Colon (tissue), 2 donors: ENCODE measurements around the gene ACP4.

Experiments
- FAIRE-seq: peaks from 2 replicates; lab custom pipeline; 2012; peaks lifted over from hg19 to GRCh38; lab: Jason Lieb, UNC
- donor health status: control.
- donor health status: control.

The ACP4 gene

DNA sequence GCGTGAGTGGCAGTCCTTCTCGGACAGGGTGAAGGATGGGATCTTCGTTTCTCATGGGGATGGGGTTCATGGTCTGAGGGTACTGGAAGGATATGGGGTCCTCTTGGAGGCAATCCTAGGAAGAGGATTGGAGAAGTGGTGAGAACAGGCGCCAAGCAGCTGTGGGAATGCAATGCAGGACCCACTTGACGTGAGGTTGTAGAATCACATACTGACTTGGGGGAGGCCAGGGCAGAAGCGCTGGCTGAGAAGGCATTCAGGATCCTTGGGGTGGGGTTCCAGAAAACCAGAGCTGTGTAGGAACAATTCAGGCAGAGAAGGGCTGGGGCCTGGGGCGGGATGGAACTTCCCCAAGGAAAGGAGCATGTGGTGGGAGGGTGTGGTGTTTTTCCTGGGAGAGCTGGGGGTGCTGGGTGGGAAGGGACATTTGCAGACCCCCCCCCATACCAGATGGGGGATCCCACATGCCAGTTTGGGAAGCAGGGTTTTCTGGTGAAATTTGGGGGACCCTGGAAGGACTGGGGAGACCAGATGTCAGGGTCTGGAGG is 32.5 kb downstream of the ACP4 start:
- no peak for FAIRE-seq

DNA sequence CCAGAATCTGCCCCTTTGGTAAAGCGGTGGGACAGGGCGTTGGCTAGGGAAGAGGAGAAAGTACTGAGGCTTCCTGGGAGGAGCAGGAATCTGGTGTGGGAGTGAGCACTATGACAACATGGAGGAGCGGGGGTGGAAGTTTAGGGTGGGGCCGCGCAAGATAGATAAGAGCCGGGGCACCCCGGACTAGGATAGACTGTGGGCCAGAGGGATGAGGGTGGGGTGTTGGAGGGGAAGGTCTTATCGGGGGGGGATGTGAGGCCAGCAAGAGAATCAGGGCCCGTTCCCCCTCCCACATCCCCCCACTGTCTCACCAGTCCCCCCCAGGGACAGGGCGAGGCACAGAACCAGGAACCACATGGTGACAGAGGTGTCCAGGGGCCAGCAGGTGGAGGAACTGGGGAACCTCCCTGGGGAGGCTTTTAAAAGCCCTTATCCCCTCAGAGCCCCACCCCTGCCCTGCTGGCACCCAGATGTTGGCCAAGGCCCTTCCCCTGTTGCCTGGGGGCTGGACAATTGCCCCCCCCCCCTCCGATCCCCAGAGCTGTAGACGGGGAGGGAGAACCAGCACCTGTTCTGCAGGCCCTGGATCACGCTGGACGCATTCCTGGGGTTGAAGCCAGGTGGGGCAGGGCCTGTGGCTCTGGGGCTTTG is 33.3 kb downstream of the ACP4 start, which contains the start of gene KLK1:
Gene KLK1 (minus strand): TSS at position 399 of the 654 bp plus-strand sequence. CDS start 39 bp downstream, at position 360.
- no peak for FAIRE-seq

DNA sequence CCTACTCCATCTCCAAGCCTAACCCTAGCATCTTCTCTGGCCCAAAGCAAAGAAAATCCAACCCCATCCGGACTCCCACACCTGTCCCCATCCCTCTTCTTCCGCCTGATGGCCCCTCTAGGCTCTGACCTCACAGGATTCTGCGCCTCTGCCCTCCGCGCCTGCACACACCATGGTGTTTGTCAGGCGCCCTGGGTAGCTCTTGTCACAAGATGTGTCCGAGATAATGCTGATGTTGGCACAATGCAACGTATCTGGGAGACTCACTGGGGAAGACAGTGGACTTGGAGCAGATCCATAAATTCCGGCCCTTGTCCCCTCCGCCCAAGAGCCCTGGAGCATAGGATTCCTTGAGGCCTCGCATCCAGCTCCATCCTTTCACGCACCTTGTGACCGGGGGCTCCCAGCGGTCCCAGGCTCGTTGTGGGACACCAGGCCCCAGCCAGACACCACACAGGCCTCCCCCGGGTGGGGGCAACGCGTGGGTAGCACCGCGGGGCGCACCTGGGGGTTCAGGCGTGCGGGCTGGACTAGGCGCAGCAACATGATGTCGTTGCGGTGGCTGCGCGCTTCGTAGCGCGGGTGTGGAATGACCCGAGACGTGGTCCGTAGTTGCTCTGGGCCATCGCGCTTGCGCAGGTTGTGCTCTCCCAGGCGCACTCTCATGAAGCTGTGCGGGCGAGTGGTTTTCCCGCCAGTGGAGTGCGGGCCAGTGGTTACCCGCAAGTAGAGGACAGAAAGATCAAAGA is 36.5 kb downstream of the ACP4 start:
- no peak for FAIRE-seq

DNA sequence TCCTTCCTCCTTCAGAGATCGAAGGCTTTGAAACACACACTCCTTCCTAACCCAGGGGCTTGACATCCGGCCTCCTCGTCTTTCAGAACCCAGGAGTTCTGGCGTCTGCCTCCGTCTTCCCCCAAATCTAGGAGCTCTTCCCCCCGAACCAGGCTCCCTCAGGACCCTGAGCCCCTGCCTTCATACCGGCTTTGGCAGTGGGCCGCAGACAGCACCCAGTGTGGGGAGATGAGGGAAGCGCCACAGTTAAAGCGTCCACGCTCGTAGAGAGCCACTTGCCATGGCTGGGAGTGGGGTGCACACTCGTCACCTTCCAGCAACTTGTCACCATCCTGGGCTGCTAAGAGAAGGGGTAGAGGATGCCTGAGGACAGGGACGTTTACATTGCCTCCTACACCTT is 37.3 kb downstream of the ACP4 start:
- FAIRE-seq, result no peak

DNA sequence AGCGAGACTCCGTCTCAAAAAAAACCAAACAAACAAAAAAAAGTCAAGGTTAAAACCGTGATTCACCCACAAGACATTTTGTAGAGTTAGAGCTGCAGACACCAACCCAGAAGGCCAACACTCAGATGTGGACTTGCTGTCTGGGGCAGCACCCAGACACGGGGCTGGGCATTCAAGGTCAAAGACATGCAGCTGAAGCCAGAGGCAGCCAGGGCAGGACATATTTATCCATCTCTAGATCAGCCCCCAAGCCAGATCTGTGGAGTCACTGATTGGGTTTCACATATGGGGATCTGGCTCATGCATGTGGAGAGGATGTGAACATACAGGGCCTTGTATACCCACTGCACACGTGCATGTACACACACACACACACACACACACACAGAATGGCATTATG is 39.6 kb downstream of the ACP4 start:
- FAIRE-seq, result no peak

DNA sequence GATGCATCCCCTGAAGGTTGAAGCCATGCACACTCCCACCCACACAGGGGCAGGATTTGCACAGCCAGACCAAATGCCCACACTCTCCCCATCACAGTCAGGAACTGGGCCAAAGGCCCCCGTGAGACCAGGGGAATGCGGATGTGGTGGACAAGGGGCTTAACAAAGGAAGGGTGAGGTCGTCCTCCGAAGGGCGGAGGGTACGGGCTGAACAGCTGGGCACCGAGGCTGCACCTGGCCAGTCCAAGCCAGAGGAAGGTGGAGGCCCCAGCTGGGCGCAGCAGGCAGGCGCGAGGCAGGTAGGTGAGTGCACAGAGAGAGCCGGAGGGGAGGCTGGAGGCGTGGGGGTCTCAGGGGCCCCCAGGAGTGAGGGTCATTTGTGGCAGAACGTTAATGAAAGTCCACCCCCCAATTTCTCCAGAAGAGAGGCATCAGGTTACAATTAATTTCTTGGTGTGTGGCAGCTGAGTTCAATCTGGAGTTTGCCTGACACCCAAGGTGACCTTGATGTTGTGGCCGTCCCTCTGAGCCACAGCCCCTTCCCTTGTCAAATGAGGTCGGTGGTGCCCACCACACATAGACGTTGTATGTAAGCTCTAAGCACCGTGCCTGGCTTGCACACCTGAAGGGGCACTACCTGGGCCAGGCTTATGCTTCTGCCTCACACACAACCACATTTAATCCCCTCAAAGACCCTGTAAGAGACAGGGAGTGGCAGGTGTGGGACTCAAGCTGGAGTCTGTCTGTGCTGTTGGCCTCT is 40.2 kb downstream of the ACP4 start:
- no peak for FAIRE-seq

DNA sequence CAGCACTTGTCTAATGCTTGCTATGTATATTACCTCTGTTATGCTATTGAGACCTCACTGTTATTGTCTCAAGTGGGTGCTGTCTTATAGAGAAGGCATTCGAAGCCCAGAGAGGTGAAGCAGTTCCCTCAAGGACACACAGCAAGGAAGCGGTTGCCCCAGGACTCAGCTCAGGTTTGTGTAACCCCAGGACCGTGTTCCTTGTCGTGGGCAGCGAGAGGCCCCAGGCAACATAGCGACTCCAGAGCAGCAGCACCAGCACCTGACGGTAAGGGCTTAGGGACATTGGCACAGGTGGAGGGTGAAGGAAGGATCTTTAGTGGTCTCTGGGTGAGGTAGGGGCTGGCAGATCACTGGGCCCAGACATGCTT is 40.8 kb downstream of the ACP4 start:
- FAIRE-seq, result no peak

DNA sequence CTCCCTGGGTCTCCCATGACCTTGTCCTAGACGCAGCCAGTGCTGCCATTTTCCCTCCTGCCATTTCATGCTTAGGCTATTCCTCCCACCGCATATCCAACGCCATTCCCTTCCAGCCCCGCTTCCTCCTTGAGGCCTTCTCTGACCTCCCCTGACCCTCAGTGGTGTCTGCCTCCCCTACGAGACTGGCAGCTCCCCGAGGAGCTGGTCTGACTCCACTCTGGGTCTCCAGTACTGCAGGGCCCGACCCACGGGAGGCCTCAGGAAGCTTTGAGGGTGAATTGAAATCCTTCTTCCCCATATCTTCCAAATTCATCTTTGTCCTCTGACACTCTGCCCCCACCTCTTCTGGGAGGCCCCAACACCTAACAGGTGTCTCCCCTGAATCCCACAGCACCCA is 42.5 kb downstream of the ACP4 start:
- FAIRE-seq, result no peak

DNA sequence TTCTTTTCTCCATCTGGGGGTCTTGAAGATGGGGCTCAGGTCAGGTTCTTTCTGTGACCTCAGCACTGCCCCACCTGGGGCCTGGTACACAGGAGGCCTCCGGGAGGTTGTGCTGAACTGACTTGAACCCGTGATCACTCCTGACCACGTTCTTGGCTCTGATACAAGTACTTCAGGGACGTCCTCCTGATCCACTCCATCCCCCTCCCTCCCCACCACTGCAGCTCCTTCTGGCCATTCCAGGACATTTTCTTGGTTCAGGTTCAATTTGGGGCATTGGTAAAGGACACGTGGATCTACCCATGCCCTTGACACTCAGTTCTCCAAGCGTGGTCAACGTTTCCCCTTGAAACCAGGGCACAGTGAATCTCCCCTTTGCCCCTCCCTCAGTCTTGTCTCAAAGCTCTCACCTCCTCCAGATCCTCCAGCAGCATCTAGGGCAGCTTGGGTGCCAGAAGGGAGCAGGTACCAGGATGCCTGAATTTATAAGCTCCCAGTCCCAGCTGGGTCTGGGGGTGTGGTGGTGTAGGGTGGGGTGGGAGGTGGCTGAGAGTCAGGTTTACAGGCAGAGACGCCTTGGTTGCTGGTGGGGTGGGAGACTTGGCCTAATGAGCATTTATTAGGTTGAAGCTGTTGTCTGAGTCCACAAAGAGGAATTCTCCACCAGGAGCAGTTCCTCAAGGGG is 43.0 kb downstream of the ACP4 start, which contains the start of gene KLK15:
Gene KLK15 (minus strand): TSS at position 458 of the 685 bp plus-strand sequence. CDS start 2,082 bp downstream, outside the sequence.
- FAIRE-seq, result no peak

DNA sequence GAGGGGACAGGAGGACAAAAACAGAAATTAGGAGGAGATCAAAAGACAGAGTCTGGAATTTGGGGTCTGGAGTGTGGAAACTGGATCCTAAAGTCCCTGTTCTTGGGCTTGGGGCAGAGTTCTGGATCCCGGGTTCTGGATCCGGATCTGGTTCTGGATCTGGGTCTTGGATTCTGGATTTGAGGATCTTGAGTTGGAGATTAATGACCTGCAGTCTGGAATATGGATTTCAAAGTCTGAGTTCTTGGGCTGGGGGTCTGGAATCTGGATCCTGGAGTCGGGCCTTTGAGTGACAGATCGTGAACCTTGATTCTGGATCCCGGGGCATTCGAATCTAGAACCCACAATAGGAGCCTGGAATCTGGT is 43.6 kb downstream of the ACP4 start:
- FAIRE-seq, result no peak

DNA sequence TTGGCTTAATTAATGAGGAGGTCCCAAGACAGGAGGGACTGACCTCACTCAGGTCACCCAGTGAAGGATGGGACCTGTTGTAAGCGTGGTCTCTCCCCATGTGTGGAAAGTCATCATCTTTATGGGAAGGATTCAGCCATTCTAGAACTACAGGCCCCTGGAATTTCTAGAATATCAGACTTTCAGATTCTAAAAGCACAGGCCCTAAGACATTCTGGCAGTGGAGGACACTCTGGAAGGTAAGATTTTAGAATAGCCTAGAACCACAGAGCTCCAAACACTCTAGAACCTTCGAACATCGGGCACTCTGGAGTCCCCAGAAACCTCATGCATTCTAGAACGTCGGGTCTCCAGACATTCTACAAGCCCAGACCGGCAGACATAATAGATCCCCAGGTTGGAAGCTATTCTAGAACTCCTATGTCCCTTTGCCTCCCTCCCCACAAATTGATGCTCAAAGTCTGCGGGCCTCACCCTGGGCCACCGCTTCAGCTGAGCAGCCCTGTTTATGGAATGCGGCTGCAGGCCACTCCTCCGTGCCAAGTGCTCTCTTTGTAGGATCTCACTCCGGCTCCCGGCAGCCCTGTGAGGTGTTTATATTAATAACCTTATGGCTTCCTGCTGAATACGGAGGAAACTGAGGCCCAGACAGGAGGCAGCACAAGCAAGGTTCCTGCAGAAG is 45.0 kb downstream of the ACP4 start:
- FAIRE-seq, result no peak

DNA sequence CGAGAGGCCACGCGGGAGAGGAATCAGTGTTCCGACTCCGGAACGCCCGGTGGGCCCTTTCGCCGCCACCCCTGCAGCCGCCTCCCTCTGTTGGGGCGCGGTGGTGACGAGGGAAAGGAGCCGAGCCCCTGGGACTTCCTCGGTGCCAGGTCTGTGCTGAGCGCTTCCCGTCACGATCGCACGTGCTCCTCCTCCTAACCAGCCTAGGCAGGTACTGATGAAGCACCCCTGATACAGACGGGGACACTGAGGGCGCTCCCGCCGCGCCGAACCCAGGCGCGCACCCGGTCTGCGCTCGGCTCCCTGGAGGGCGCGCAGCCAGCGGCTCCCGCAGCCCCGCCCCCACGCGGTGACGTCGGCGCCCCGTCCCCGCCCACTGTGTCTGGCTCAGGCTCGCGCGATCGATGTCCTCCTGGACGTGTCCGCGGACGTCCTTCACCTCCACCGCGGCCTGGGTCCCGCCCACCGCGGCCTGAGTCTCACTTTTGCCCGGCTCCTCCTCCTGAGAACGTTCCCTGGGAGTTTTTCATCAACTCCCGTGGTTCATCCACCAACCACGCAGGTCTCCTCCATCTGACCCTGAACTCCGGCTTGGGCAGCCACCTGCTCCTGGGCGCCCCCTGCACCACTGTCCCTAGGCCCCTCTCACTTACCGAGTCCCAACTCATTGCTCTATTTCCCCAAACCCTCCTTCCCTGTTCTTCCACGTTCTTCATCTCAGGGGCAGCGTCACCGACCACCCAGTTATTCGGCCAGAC is 45.7 kb downstream of the ACP4 start:
- FAIRE-seq, result no peak

DNA sequence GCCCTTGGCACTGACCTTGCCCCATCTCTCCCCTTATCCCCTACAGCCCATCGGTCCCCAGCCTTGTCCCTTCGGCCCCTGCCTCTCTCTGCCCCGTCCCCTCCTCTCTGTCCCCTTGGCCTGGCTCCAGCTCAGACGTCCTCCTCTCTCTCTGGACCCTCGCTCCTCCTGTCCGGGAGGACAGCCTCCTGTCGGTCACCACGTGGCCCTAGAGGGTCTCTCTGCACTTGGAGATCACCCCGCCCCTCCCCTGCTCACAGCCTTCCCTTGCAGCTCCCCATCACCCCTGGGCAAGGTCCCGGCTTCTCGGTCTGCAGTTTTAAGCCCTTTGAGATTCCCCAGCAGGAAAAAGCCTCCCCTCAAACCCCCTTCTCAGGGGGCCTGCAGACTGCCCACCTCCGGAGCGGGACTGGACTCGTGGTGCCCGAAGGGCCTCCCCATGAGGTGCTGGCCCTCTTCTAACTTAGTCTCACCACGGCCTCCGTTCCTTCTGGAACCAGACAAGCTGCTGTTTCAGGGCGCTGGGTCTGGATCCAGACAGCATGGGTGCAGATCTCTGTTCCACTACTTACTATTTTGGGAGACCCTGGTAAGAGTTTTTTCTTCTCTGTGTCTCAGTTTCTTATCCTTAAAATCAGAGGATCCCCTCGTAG is 46.5 kb downstream of the ACP4 start:
- FAIRE-seq, result no peak

DNA sequence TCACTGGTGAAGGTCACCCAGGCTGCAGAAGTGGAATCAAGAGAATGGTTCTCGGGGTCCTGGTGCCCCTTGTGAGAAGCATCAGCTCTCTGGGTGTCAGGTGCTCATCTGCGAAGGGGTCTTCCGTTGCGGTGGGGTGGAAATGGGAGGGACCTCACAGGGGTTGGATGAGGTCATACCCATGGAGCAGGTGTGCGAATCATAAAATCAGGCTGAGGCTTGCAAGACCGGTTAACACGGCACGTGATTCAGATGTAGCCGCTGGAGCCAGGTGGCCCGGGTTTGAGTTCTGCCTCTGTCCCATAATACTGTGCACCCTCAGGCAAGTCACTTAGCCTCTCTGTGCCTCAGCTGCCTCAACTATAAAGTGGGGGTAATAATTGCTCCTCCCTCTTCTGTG is 47.1 kb downstream of the ACP4 start:
- FAIRE-seq, result no peak

DNA sequence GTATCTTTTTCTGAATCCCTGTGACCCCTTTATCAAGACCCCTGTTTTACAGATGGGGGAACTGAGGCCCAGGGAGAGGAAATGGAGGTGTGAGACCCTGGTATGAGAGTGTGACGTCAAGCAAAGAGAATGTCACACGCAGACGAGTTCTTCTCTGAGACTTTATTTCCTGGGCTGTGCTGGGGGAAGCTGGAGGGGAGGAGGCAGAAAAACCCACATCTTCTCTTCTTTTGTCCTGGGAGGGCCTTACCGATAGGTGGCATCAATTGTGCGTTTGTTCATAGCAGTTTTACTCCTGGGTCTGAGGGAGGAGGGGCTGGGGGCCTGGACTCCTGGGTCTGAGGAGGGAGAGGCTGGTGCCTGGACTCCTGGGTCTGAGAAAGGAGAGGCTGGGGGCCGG is 48.0 kb downstream of the ACP4 start:
- no peak for FAIRE-seq

DNA sequence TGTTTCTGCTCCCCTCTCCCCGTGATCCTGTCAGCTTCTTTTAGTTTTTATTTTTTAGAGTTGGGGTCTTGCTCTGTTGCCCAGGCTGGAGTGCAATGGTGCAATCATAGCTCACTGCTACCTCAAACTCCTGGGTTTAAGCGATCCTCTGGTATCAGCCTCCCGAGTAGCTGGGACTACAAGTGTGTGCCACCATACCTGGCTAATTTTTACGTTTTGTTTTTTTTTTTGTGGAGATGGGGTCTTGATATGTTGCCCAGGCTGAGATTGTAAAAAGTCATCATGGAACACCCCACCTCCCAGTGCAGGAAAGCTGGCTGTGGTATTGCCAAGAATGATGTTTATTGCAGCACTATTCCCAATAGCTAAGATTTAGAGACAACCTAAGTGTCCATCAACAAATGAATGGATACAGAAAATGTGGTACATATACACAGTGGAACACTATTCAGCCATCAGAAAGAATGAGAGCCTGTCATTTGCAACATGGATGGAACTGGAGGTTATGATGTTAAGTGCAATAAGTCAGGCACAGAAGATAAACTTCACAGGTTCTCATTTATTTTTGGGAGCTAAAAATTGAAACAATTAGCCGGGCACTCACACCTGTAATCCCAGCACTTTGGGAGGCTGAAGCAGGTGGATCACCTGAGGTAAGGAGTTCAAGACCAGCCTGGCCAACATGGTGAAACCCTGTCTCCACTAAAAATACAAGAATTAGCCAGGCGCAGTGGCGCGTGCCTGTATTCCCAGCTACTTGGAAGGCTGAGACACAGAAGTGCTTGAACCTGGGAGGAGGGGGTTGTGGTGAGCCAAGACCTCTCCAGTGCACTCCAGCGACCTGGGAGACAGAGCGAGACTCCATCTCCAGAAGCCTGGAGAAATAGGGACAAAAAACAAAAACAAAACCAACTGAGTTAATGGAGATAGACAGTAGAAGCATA is 49.8 kb downstream of the ACP4 start:
- no peak for FAIRE-seq

DNA sequence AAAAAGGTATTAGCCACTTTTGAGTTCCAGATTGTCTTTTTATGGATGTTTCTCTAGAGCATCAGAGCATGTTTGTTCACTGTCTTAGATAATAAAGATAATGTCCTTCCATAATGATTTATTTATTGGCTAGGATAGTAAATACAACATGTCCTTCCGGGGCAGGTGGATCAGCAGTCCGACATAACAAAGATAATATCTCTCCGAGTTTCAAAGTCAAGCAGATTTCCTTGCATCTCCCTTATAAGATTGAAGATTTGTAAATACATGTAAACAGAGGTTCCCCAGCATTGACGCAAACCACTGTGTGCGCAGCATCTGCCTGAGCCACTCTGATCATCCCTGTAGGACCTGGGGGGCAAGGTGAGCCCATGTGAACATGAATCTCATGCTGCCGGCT is 51.9 kb downstream of the ACP4 start:
- no peak for FAIRE-seq

DNA sequence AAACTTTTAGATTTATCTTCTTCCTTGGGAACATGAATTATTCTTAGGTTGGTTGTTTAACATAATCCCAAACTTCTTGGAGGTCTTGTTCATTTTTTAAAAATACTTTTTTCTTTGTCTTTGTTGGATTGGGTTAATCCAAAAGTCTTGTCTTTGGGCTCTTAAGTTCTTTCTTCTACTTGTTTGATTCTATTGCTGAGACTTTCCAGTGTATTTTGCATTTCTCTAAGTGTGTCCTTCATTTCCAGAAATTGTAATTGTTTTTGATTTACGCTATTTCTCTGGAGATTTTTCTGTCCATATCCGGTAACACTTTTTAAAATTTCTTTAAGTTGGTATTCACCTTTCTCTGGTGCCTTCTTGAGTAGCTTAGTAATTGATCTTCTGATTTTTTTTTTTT is 53.0 kb downstream of the ACP4 start:
- FAIRE-seq, result no peak

DNA sequence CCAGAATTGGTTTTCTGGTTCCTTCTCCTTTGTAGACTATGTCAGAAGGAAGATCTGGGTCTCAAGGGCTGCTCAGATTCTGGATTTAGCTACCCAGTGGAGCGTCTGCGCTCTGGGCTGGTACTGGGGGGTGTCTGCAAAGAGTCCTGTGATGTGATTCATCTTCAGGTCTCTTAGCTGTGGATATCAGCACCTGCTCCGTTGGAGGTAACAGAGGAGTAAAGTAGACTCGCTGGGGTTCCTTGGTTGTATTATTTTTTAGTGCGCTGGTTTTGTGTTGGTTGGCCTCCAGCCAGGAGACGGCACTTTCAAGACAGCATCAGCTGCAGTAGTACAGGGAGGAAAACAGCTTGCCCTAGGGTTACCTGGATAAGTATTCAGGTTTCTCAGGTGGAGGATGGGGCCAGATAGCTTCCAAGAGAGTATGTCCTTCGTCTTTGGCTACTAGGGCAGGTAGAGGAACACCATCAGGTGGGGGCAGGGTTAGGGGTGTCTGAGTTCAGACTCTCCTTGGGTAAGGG is 53.5 kb downstream of the ACP4 start:
- FAIRE-seq, result no peak
